HG03139 (cell line): ENCODE results near the gene SOCS3.
"Not testable (repeated sequence)": the region's sequence is repeated elsewhere in the genome, so short reads cannot be mapped to it uniquely, and the experiment has no call there.

Source experiments
- ATAC-seq: cut with Tn5 transposase; IDR thresholded peaks from one replicate; pipeline ENCODE4 v1.9.1; 2021; ENCODE audit not compliant: unreplicated experiment

Gene SOCS3

GRCh38 chr17:78313735-78314648 is 45.9 kb downstream of the SOCS3 start:
- ATAC-seq: no peak

DNA sequence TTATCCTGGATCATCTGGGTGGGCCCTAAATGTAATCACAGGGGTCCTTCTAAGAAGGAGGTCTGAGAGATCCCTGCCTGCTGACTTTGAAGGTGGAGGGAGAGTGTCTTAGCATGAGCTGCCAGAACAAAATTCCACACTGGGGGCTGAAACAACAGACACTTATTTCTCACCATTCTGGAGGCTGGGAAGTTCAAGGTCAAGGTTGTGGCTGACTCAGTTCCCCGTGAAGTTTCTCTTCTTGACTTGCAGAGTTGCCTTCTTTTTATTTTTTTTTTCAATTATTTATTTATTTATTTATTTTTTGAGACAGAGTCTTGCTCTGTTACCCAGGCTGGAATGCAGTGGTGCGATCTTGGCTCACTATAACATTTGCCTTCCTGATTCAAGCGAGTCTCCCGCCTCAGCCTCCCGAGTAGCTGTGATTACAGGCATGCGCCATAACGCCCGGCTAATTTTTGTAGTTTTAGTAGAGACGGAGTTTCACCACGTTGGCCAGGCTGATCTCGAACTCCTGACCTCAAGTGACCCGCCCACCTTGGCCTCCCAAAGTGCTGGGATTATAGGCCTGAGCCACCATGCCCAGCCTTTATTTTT is 50.1 kb downstream of the SOCS3 start:
- ATAC-seq: not testable (repeated sequence)

- no peak for ATAC-seq
Observed at GRCh38 chr17:78307887-78308638, 51.8 kb downstream of the SOCS3 start.

DNA sequence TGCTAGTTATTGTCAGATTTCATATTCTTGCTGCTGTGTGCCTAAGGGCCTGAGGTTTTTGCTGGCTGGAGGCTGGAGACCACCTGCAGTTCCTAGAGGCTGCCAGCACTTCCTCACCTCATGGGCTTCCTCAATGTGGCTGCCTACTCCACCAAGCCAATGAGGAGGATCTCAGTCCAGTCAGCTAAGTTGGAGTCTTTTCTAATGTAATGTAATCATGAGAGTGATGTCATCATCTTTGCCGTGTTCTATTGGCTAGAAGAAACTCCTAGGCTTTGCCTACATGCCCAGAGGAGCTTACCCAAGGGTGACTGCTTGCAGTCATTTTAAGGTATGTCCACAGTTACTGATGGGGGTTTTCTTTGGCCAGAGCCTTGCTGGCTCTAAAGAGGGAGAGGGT is 53.0 kb downstream of the SOCS3 start:
- ATAC-seq: no peak
